ENCODE measurements around the gene SPPL3. TPM values are rescaled to one million over a fixed set of nuclear protein-coding genes. Genes with fewer than 3 reads are reported as not detected.
A peak's percentile ranks its signal among the peaks of the same experiment; 100 is the strongest.

SPPL3 gene
- polyA plus RNA-seq, 1 of the 3 experiments (the other 2 are of a cell fraction), result 18.8 TPM

GRCh38 chr12:120726510-120726793, 177.7 kb downstream of the SPPL3 start:
- Histone ChIP-seq H3K36me3 (replicated peaks in 1 of 2; ENCODE audit: control insufficient read depth in 1 of 2, insufficient read depth in 2 of 2, low read length in 1 of 2) (peaks cover 22 to 28% of the 10 kb centered on the region in 2 experiments), H3F3A (replicated peaks; ENCODE audit: insufficient read depth) (no peaks in the 10 kb centered on the region), H3K4me1 (ENCODE audit: control insufficient read depth in 1 of 2, insufficient read depth in 2 of 2, low read depth in 1 of 2, low read length in 1 of 2) (peaks cover 0 to 22% of the 10 kb centered on the region in 2 experiments; a peak in 2 of 4 replicates), H3K27ac (ENCODE audit: low read depth in 2 of 2, low read length in 1 of 2) (no peak overlapping the region), H4K20me1 (ENCODE audit: insufficient read depth) (no peaks in the 10 kb centered on the region), H3K9me3 (no peaks in the 10 kb centered on the region), H3K4me3 (ENCODE audit: low read depth in 2 of 2, low read length in 1 of 2) (peak overlapping the region in 1 of 2 experiments; percentile 60; a peak in 1 of 4 replicates), H3K9me2 (no peaks in the 10 kb centered on the region), H2AFZ (ENCODE audit: low read depth) (no peak overlapping the region; the same call in 1 of the 2 replicates), H3K4me2 (peak overlapping the region; percentile 94; the same call in 1 of the 2 replicates), H3K27me3 (ENCODE audit: insufficient read depth) (no peaks in the 10 kb centered on the region), H3K9ac (no peak overlapping the region), H3K79me2 (ENCODE audit: insufficient read depth) (no peaks in the 10 kb centered on the region)
- CTCF ChIA-PET, result interaction anchor here (1.6 kb wide), 1 partner anchor 245 kb away, joined by 8 read pairs; no protein-coding TSS in a partner anchor
- POLR2A ChIA-PET, result no interaction called here
- DNase-seq, result no peak
- WGBS (ENCODE audit: low lambda C conversion rate), result 96% methylated on average over 8 of the region's 9 CpGs
- TF ChIP-seq SMC3 (IDR thresholded peaks at IDR 0.05; ENCODE audit: low read depth, low read length) (no peak), EZH2phosphoT487 (IDR thresholded peaks at IDR 0.05; ENCODE audit: borderline replicate concordance, low read depth) (no peak), REST (IDR thresholded peaks at IDR 0.05; ENCODE audit: low read depth, low read length) (no peak), TEAD4 (IDR thresholded peaks at IDR 0.05; ENCODE audit: borderline replicate concordance, insufficient read depth) (no peak), FOXM1 (IDR thresholded peaks at IDR 0.05; ENCODE audit: low read depth) (no peak), CHD2 (IDR thresholded peaks at IDR 0.05; ENCODE audit: low read length, partially characterized antibody) (no peak), MAX (IDR thresholded peaks at IDR 0.05; ENCODE audit: low read depth) (no peak), ZBTB33 (IDR thresholded peaks at IDR 0.05; ENCODE audit: borderline replicate concordance, low read depth) (no peak), RFX5 (IDR thresholded peaks at IDR 0.05; ENCODE audit: low read length) (no peak), YY1 (IDR thresholded peaks at IDR 0.05; ENCODE audit: low read depth) (no peak), RAD21 (IDR thresholded peaks at IDR 0.05; ENCODE audit: low read length) (no peak), GATA2 (CRISPR knock-in tag; IDR thresholded peaks at IDR 0.05) (no peak), GABPA (IDR thresholded peaks at IDR 0.05; ENCODE audit: low read depth) (no peak), SIN3A (IDR thresholded peaks at IDR 0.05; ENCODE audit: borderline replicate concordance, low read depth, low read length) (no peak), EP300 (IDR thresholded peaks at IDR 0.05; ENCODE audit: borderline replicate concordance in 1 of 2, low read depth in 1 of 2, low read length in 1 of 2) (no peak)
